ENCODE results near the gene TSSK2.
"Not testable (repeated sequence)": the region's sequence is repeated elsewhere in the genome, so short reads cannot be mapped to it uniquely, and the experiment has no call there.

TSSK2 gene

GRCh38 chr22:19130959-19131684 lies at the start of gene TSSK2:
Gene TSSK2, plus strand, starts transcription at chr22:19131308. Its CDS starts 92 bp downstream, at chr22:19131400.
- no peak for DNase-seq (ENCODE audit: low spot score)

DNA sequence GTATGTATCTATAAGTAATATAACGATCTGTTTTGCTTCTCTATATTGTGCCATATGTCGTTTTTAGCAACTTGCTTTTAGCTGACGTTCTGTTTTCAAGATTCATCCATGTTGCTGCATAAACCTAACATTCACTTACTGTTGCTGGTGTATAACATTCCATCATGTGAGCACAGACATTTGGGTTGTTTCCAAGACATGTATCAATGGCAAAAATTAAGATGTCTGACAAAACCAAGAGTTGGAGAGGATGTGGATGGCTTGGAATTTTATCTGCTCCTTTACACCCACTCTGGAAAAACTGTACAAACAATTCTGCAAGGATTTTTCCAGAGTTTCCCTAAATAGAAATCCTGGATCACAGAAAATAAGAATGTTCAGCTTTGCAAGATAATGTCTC lies 49.8 kb upstream of the TSSK2 start:
- no peak for DNase-seq (ENCODE audit: low spot score)

DNA sequence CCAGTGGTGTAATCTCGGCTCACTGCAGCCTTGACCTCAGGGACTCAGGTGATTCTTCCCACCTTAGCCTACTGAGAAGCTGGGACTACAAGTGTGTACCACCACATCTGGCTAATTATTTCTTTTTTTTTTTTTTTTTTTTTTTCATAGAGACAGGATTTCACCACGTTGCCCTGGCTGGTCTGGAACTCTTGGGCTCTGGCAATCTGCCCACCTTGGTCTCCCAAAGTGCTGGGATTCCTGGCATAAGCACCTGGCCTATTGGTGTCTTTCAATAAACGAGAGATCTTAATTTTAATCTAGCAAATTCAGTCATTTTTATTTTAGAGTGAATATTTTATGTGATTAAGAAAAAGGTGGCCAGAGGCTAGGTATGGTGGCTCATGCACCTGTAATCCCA lies 49.0 kb upstream of the TSSK2 start:
- no peak for DNase-seq (ENCODE audit: low spot score)

GRCh38 chr22:19082793-19083192 lies 48.3 kb upstream of the TSSK2 start:
- DNase-seq (ENCODE audit: low spot score): no peak

- not testable (repeated sequence) for DNase-seq (ENCODE audit: low spot score)
Observed at GRCh38 chr22:19084126-19084525, 47.0 kb upstream of the TSSK2 start.

DNA sequence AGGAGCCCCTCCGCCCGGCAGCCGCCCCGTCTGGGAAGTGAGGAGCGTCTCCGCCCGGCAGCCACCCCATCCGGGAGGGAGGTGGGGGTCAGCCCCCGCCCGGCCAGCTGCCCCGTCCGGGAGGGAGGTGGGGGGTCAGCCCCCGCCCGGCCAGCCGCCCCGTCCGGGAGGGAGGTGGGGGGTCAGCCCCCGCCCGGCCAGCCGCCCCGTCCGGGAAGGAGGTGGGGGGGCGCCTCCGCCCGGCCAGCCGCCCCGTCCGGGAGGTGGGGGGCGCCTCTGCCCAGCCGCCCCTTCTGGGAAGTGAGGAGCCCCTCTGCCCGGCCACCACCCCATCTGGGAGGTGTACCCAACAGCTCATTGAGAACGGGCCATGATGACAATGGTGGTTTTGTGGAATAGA lies 46.5 kb upstream of the TSSK2 start:
- not testable (repeated sequence) for DNase-seq (ENCODE audit: low spot score)

DNA sequence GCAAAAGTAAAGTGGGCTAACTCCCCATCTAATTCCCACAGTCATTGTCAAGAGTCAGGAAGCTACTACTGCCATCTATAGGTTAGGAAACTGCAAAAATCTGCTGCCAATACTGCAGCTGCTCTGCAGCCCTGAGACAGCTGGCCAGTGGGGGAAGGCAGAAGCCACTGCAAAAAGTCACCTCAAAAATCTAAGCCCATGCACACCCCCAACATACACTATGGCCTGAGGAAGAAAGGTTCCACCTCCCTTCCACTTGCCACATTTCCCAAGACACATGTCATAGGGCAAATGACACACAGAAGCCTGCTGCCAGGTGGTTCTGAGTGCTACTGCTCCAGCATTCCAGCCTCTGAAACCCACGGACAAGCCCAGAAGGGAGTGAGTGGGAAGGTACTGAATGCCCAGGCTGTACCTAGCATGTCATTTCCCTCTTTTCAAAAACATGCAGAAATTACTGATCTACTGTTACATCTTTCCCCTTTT lies 45.8 kb upstream of the TSSK2 start:
- peak; percentile 34 for DNase-seq (ENCODE audit: low spot score)

DNA sequence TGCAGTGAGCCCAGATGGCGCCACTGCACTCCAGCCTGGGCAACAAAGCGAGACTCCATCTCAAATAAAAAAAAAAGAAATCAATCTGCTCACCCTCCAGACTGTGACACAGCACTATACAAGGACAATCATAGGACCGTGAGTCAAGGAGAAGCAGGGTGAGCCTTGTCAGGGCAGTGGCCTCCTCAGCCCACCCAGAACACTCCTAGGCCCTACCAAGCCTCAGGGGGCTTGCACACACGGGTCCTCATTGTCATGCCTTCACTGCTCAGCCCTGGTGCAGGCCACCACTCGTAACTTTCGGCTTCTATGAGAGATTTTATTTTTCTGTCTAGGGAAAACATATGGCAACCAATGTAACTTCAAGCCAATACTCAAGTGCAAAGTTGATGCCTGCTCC lies 44.7 kb upstream of the TSSK2 start:
- no peak for DNase-seq (ENCODE audit: low spot score)

- no peak for DNase-seq (ENCODE audit: low spot score)
Observed at GRCh38 chr22:19086896-19087295, 44.2 kb upstream of the TSSK2 start.

DNA sequence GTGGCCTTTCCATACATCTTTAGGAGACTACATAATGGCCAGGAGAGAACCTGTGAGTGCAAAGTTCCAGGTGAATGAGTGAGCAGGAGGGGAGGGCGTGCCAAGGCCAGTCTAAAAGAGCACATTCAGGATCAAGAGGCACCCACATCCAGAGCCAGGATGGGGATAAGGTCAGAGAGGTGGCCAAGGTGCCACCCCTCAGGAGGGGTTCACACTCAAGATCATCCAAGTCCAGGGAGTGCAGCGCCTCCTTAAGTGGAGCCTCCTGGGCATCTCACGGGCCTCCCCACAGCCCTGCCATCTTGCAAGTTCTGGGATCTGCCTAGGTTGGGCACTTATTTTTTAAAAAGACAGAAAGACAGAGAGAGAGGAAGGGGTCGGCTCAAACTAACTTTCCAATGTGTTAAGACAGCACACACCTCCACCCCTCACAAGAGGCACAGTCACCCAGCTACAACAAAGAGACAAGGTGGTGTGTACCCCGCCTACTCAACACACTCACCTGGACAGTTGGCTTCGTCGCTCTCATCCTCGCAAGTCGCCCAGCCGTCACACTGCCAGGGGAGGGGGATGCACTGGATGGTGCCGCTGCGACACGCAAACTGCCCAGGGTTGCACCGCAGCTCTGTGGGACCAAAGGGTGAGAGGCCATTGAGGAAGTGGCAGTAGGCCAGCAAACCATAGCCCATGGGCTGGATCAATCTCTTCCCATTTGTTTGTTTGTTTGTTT lies 42.1 kb upstream of the TSSK2 start:
- DNase-seq (ENCODE audit: low spot score): no peak

DNA sequence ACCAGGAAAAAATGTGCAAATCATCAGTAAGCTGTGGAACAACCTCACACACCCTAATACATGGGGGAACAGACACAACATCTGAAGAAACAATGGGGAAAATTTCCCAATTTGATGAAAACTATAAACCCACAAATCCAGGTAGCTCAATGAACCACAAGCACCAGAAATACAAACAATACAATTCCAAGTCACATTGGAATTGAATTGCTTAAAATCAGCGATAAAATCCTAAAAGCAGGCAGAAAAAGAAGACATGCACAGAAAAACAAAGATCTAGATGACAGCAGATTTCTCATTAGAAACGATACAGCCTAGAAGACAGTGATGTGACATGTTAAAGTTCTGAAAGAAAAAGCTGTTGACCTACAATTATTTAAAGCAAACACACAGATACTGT lies 40.9 kb upstream of the TSSK2 start:
- DNase-seq (ENCODE audit: low spot score): no peak

GRCh38 chr22:19090586-19091127 lies 40.5 kb upstream of the TSSK2 start:
- no peak for DNase-seq (ENCODE audit: low spot score)

- no peak for DNase-seq (ENCODE audit: low spot score)
Observed at GRCh38 chr22:19092725-19093124, 38.4 kb upstream of the TSSK2 start.

GRCh38 chr22:19094393-19094997 lies 36.6 kb upstream of the TSSK2 start:
- no peak for DNase-seq (ENCODE audit: low spot score)

- no peak for DNase-seq (ENCODE audit: low spot score)
Observed at GRCh38 chr22:19096555-19096954, 34.6 kb upstream of the TSSK2 start.

GRCh38 chr22:19097518-19097917 lies 33.6 kb upstream of the TSSK2 start:
- peak; percentile 93 for DNase-seq (ENCODE audit: low spot score)

GRCh38 chr22:19098157-19098556 lies 33.0 kb upstream of the TSSK2 start:
- no peak for DNase-seq (ENCODE audit: low spot score)

GRCh38 chr22:19103880-19104821 lies 27.0 kb upstream of the TSSK2 start:
- DNase-seq (ENCODE audit: low spot score): peak; percentile 50

GRCh38 chr22:19105456-19105855 lies 25.7 kb upstream of the TSSK2 start:
- peak; percentile 63 for DNase-seq (ENCODE audit: low spot score)

- peak; percentile 57 for DNase-seq (ENCODE audit: low spot score)
Observed at GRCh38 chr22:19105867-19106802, 25.0 kb upstream of the TSSK2 start.

All from cerebellar cortex (tissue), 1 donor.